T-helper 2 cell treated with Interferon-gamma antibody and Interleukin-4, amounts not matched to agents 5 μg/mL and 100 μg/mL, for 36 hours (primary cell): Measurements from ENCODE around the gene ATP6V1B1.

Experiments
- DNase-seq: peaks from one replicate; pipeline ENCODE4 v3.0.0; 2021; ENCODE audit warnings: low spot score
- H3K27ac Mint-ChIP-seq: one replicate; pipeline ENCODE4 v1.8.0; 2021; ENCODE audit warnings: mild to moderate bottlenecking, mixed read lengths
- H3K27me3 Mint-ChIP-seq: one replicate; pipeline ENCODE4 v1.8.0; 2021; ENCODE audit warnings: low read depth, mixed read lengths
- H3K36me3 Mint-ChIP-seq: one replicate; pipeline ENCODE4 v1.8.0; 2021; ENCODE audit warnings: low read depth, mixed read lengths
- H3K4me1 Mint-ChIP-seq: one replicate; pipeline ENCODE4 v1.8.0; 2021; ENCODE audit warnings: low read depth, mixed read lengths
- H3K4me3 Mint-ChIP-seq: one replicate; pipeline ENCODE4 v1.8.0; 2022; ENCODE audit warnings: mild to moderate bottlenecking, moderate library complexity, mixed read lengths
- H3K9me3 Mint-ChIP-seq: one replicate; pipeline ENCODE4 v1.8.0; 2021; ENCODE audit warnings: mixed read lengths

ATP6V1B1 gene

DNA sequence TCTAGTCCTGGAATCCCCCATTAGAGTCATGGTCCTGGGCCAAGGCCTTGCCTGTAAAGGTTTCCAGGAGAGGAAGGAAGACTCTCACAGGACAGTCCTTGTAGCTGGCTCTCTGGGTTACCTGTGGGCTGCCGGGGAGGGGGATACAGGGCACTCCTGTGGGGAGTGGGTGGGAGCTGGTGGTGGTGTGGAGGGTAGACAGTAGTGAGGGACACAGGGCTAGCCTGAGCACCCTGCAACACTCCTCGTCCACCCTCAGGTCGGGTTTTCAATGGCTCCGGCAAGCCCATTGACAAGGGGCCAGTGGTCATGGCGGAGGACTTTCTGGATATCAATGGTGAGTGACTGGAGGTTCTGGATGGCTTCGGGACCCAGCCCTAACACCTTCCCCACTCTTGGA lies 23.1 kb downstream of the ATP6V1B1 start:
- no peaks in the 10 kb centered on the region for H3K36me3 Mint-ChIP-seq
- H3K27me3 Mint-ChIP-seq = peaks cover 26% of the 10 kb centered on the region
- no peaks in the 10 kb centered on the region for H3K4me1 Mint-ChIP-seq
- no peaks in the 10 kb centered on the region for H3K9me3 Mint-ChIP-seq
- peak; percentile 3 for DNase-seq
- H3K4me3 Mint-ChIP-seq = no peak overlapping the region
- no peak overlapping the region for H3K27ac Mint-ChIP-seq

DNA sequence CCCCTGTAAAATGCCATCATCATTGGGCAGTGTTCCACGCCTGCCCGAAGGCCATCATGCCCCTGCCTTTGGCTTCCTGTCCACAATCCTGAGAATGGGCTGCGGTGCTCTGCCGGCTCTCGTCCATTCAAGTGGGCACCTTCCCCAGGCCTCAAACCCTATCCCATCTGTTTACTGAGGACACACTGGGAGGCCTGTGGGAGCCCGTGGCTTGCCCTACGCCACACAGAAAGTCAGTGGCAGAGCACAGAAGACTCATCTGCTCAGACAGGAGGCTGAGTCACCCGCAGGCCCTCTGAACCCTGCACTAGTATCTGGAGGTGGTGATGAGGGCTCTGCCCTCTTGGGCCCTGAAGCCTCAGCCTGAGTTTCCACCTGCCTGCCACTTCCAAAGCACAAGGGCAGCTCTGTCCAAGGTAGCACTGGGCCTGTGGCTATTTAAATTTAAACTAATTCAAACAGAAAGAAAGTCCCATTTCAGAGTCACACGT lies 23.6 kb downstream of the ATP6V1B1 start:
- Mint-ChIP-seq H3K4me1 (no peaks in the 10 kb centered on the region), H3K4me3 (no peak overlapping the region), H3K27me3 (peaks cover 25% of the 10 kb centered on the region), H3K27ac (no peak overlapping the region), H3K9me3 (no peaks in the 10 kb centered on the region), H3K36me3 (no peaks in the 10 kb centered on the region)
- DNase-seq = peak; percentile 3

DNA sequence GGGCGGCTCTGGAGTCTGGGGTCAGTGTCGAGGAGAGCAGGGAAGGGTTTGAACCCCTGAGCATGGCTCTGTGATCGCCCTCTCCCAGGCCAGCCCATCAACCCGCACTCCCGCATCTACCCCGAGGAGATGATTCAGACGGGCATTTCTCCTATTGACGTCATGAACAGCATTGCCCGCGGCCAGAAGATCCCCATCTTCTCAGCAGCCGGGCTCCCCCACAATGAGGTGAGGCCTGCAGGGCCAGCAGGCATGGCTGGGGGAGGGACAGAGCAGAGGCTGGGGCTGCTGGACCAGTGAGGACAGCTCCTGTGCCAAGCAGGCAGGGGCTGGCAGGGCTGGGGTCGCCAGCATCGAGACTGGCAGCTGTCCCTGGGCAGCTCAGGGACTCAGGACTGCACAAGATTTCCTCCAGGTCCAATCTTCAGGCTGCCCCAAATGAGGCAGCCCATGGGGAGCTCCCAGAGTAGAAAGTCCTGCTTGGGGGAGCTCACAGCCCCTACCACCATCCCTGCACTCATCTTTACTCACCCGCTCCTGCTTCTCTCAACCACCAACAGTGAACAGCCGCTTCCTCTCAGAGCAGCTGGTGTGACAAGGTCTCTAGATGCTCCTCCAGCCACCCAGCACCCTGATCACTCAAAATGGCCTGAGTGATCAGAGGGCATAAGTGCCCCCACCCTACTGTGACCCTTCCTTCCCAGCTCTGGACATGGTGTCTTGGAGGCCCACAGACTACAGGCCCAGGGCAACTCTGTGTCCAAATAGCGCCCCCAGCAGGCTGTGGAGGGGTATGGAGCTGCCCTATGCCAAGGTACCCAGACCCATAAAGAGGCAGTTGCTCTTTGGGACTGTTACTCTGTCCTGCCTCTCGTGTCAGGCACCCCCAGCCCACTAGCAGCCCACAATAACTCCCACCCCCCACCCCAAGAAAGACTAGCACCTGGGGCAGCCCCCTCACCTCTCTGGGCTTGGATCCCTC lies 24.4 kb downstream of the ATP6V1B1 start:
- Mint-ChIP-seq H3K9me3 (no peaks in the 10 kb centered on the region), H3K27ac (no peak overlapping the region), H3K4me1 (peaks cover 2% of the 10 kb centered on the region), H3K27me3 (peaks cover 23% of the 10 kb centered on the region), H3K4me3 (no peak overlapping the region), H3K36me3 (no peaks in the 10 kb centered on the region)
- DNase-seq = peak; percentile 2

DNA sequence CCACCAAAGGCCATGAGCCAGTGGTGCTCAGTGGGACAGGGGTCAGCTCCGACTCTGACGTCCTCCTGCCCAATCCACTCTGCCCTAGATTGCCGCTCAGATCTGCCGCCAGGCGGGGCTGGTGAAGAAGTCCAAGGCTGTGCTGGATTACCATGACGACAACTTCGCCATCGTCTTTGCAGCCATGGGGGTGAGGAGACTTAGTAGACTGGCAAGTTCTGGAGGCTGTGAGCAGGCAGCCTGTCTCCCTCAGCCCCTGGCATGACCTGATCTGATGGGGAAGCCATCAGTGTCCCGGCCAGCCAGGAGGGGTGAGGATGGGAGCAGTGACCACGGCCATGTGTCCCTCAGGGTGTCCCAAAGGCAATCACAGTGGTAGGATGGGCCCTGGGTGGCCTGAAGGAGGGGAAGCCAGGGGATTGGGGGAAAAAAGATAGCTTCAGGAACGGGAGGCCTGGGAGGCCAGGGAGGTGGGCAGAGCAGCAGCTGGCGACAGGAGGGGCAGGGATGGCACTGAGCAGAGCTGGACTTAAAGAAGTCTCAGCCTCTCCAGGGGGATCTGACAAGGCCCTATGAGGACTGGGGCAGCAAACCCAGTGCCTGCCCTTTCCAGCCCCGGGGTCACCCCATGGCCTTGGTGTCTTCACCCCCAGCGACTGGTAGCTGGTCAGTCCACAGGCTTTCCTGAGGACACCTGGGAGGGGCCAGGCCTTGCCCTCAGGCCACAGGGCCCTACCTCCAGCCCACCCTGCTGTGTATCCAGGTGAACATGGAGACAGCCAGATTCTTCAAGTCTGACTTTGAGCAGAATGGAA lies 25.3 kb downstream of the ATP6V1B1 start:
- peak; percentile 3 for DNase-seq
- H3K4me3 Mint-ChIP-seq = no peak overlapping the region
- no peaks in the 10 kb centered on the region for H3K36me3 Mint-ChIP-seq
- no peaks in the 10 kb centered on the region for H3K9me3 Mint-ChIP-seq
- H3K27me3 Mint-ChIP-seq = peaks cover 20% of the 10 kb centered on the region
- peaks cover 2% of the 10 kb centered on the region for H3K4me1 Mint-ChIP-seq
- H3K27ac Mint-ChIP-seq = no peak overlapping the region

DNA sequence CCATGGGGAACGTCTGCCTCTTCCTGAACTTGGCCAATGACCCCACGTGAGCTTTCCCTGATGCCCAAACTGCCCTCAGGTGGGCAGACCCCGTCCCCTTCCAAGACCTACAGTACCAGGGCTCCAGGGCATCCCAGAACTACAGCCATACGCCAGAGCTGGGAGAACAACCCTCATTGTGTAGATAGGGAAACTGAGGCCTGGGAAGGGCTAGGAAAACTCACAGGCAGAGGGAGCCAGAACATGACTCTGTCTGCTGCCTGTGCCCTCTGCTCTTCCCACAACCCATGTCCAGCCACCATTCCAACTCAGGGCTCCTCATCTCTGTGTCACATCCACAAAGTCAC lies 25.9 kb downstream of the ATP6V1B1 start:
- peaks cover 21% of the 10 kb centered on the region for H3K27me3 Mint-ChIP-seq
- peaks cover 2% of the 10 kb centered on the region for H3K4me1 Mint-ChIP-seq
- no peaks in the 10 kb centered on the region for H3K36me3 Mint-ChIP-seq
- DNase-seq = no peak
- H3K4me3 Mint-ChIP-seq = no peak overlapping the region
- H3K9me3 Mint-ChIP-seq = no peaks in the 10 kb centered on the region
- H3K27ac Mint-ChIP-seq = no peak overlapping the region

DNA sequence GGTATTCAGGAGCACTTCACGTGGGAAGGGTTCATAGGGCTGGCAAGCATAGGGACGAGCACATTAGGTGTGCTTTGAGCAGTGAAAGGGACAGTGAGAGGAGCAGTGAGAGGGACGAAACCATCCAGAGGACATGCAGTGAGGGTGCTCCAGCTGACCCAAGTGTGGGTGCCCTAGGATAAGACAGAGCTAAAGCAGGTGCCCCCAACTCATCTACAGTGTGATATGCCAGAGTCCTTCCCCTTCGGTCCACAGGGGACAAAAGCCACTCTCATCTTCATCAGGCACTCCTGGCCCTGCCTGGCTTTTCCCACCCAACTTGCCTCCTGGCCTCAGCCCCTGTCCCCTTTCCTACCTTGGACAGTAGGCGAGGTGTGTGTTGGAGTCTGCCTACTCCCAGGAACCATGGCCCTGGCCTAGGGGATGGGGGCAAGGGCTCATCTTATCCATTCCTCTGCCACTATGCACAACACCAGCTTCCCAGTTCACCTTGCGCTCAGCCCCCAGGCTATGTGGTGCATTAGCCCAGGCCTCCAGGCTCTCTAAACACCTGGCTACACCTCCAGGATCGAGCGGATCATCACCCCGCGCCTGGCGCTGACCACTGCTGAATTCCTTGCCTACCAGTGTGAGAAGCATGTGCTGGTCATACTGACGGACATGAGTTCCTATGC lies 26.6 kb downstream of the ATP6V1B1 start:
- Mint-ChIP-seq H3K4me3 (no peak overlapping the region), H3K9me3 (no peaks in the 10 kb centered on the region), H3K27me3 (peaks cover 27% of the 10 kb centered on the region), H3K27ac (no peak overlapping the region), H3K4me1 (peaks cover 2% of the 10 kb centered on the region), H3K36me3 (no peaks in the 10 kb centered on the region)
- DNase-seq = peak; percentile 2

DNA sequence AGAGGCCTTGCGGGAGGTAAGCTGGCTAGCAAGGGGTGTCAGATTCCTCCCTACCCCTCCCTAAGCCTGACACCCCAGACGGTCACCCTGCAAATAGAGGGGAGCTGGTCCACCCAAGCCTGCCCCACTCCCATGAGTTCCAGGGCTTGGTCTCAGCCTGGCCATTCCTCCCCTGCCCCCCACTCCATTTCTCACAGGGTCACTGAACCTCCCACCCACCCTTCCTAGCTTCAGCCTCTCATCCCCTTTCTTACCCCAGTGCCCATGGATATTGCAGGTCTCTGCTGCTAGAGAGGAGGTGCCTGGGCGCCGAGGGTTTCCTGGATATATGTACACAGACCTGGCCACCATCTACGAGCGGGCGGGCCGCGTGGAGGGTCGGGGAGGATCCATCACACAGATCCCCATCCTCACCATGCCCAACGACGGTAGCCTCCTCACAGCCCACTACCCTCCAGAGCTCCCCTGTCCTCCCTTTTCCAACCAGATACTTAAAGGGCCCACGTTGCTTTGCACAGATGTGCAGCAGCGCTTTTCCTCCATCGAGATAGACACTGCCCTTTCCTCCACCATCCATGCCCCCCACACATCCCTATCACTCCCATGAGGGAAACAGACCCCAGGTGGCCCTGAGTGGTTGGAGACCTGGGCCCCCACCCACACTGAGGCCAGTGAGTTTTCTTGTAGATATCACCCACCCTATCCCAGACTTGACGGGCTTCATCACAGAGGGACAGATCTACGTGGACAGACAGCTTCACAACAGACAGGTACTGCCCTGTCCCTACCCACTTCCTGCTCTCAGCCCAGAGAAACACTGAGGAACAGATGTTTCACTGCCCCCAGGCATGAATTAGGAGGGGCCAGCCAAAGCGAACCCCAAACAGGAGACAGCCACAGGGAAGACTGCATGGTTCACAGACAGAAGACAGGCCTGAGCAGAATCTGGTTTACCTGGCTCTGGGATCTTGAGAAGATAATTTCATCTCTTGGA lies 27.5 kb downstream of the ATP6V1B1 start:
- H3K27ac Mint-ChIP-seq = no peak overlapping the region
- no peak overlapping the region for H3K4me3 Mint-ChIP-seq
- H3K27me3 Mint-ChIP-seq = peaks cover 33% of the 10 kb centered on the region
- H3K9me3 Mint-ChIP-seq = no peaks in the 10 kb centered on the region
- H3K4me1 Mint-ChIP-seq = peaks cover 2% of the 10 kb centered on the region
- H3K36me3 Mint-ChIP-seq = no peaks in the 10 kb centered on the region
- peak; percentile 1 for DNase-seq

DNA sequence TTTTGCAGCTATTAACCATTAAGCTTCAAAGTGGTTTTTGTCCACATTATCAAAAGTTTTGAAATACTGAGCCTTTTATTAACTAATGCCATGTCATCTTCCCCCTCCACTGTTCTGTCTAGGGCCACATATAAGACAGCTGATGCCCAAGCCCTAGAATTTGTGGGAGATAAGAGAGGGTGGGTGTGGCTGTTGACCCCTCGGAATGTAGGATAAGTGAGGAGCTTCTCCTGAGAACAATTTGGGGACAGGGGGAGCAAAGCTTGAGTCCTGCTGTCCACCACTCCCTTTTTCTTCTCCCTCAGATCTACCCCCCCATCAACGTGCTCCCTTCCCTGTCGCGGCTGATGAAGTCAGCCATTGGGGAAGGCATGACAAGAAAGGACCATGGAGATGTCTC lies 28.4 kb downstream of the ATP6V1B1 start:
- Mint-ChIP-seq H3K9me3 (no peaks in the 10 kb centered on the region), H3K4me3 (no peak overlapping the region), H3K36me3 (no peaks in the 10 kb centered on the region)

DNA sequence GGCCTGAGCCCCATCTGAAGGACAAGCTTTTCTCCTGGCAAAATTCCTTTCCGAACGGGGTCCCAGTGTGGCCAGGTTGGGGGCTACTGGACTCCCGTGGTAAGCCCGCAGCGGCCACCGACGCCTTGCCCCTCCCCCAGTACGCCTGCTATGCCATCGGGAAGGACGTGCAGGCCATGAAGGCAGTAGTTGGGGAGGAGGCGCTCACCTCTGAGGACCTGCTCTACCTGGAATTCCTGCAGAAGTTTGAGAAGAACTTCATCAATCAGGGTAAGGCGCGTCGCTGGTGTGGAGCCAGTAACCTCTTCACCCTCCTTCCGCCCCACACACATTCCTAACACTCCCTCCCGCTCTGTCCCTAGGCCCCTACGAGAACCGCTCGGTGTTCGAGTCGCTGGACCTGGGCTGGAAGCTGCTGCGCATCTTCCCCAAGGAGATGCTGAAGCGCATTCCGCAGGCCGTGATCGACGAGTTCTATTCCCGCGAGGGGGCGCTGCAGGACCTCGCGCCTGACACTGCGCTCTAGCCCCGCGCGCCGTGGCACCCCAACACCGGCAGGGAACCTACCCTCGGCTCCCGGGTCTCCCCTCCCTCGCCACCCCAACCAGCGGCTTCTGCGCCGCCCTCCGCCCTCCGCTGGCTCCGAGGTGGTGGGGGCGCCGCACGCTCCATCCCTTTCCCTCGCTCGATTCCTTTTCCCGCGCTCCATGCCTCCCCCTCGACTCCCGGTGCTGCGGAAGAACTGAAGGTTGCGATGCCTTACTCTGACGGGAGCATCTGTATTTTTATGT lies 29.1 kb downstream of the ATP6V1B1 start:
- Mint-ChIP-seq H3K27ac (no peak overlapping the region), H3K36me3 (no peaks in the 10 kb centered on the region), H3K4me3 (peak overlapping the region; percentile 81), H3K9me3 (no peaks in the 10 kb centered on the region), H3K27me3 (peaks cover 37% of the 10 kb centered on the region), H3K4me1 (peaks cover 2% of the 10 kb centered on the region)
- DNase-seq = peak; percentile 77

More for the DNA sequence above, 28.4 kb downstream of the ATP6V1B1 start:
- peaks cover 37% of the 10 kb centered on the region for H3K27me3 Mint-ChIP-seq
- no peak overlapping the region for H3K27ac Mint-ChIP-seq
- peaks cover 2% of the 10 kb centered on the region for H3K4me1 Mint-ChIP-seq
- DNase-seq = no peak

DNA sequence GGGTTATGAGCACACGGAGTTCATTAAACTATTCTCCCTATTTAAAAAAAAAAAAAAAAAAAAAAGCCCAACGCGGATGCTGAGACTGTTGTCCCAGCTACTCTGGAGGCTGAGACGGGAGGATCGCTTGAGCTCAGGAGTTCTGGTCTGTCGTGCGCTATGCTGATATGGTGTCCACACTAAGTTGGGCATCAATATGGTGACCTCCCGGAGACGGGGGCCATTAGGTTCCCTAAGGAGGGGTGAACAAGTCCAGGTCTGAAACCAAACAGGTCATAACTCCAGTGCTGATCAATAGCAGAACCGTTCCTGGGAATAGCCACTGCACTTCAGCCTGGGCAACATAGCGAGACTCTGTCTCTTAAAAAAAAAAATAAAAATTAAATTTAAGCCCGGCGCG lies 29.8 kb downstream of the ATP6V1B1 start:
- H3K9me3 Mint-ChIP-seq = no peaks in the 10 kb centered on the region
- peaks cover 42% of the 10 kb centered on the region for H3K27me3 Mint-ChIP-seq
- peaks cover 2% of the 10 kb centered on the region for H3K4me1 Mint-ChIP-seq
- H3K27ac Mint-ChIP-seq = no peak overlapping the region
- H3K36me3 Mint-ChIP-seq = no peaks in the 10 kb centered on the region
- H3K4me3 Mint-ChIP-seq = peak overlapping the region; percentile 81
- DNase-seq = no peak

DNA sequence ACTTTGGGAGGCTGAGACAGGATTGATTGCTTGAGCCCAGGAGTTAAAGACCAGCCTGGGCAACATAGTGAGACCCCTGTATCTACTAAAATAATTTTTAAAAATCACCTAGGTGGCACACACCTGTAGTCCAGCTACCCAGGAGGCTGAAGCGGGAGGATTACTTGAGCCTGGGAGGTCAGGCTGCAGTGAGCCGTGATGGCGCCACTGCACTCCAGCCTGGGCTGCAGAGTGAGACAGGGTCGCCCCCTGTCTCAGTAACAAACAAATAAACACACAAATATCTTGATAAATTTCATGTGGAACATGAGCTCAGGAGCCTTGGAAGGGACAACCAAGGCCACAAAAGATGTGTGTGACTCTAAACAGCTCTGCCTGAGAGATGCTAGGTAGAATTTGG lies 31.0 kb downstream of the ATP6V1B1 start:
- Mint-ChIP-seq H3K27me3 (peaks cover 51% of the 10 kb centered on the region), H3K27ac (no peak overlapping the region), H3K36me3 (no peaks in the 10 kb centered on the region), H3K4me1 (peaks cover 2% of the 10 kb centered on the region), H3K4me3 (no peak overlapping the region), H3K9me3 (no peaks in the 10 kb centered on the region)
- DNase-seq = peak; percentile 2

DNA sequence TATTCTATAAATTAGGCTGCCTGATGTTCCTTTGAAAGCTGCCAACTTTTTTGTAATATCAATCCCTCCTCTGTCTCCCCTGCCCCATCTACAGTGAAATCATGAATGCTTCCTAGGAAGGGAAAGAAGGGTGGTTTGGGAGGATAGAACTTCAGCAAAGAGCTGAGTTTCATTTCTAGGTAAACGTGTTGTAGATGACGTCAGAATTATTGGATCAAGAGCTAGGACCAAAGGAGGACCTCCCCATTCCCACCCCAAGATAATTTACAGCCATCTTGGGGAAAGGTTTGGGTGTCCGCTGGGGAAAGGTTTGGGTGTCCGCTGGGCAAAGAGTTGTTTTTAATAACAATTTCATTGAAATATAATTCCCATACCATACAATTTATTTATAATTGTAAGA lies 31.5 kb downstream of the ATP6V1B1 start:
- no peaks in the 10 kb centered on the region for H3K9me3 Mint-ChIP-seq
- no peak overlapping the region for H3K4me3 Mint-ChIP-seq
- DNase-seq = no peak
- no peak overlapping the region for H3K27ac Mint-ChIP-seq
- no peaks in the 10 kb centered on the region for H3K36me3 Mint-ChIP-seq
- H3K27me3 Mint-ChIP-seq = peaks cover 56% of the 10 kb centered on the region
- H3K4me1 Mint-ChIP-seq = peaks cover 2% of the 10 kb centered on the region
